ENCODE data around the gene HEBP2.
"Not testable (repeated sequence)": the region's sequence is repeated elsewhere in the genome, so short reads cannot be mapped to it uniquely, and the experiment has no call there.

HEBP2 gene

GRCh38 chr6:138403801-138404665, at the start of gene HEBP2:
TSS of gene HEBP2 (plus strand) at chr6:138404223. CDS start at chr6:138404496, 273 bp downstream.
- peak; percentile 54 to 73 (median 63) for DNase-seq (ENCODE audit: low read depth in 2 of 3, low spot score in 2 of 3)

GRCh38 chr6:138357928-138358327, 46.1 kb upstream of the HEBP2 start:
- DNase-seq (ENCODE audit: low read depth in 2 of 3, low spot score in 2 of 3) = no peak

- not testable (repeated sequence) for DNase-seq (ENCODE audit: low read depth in 2 of 3, low spot score in 2 of 3)
These were observed 35.3 kb upstream of the HEBP2 start for GRCh38 chr6:138368684-138369083.

DNA sequence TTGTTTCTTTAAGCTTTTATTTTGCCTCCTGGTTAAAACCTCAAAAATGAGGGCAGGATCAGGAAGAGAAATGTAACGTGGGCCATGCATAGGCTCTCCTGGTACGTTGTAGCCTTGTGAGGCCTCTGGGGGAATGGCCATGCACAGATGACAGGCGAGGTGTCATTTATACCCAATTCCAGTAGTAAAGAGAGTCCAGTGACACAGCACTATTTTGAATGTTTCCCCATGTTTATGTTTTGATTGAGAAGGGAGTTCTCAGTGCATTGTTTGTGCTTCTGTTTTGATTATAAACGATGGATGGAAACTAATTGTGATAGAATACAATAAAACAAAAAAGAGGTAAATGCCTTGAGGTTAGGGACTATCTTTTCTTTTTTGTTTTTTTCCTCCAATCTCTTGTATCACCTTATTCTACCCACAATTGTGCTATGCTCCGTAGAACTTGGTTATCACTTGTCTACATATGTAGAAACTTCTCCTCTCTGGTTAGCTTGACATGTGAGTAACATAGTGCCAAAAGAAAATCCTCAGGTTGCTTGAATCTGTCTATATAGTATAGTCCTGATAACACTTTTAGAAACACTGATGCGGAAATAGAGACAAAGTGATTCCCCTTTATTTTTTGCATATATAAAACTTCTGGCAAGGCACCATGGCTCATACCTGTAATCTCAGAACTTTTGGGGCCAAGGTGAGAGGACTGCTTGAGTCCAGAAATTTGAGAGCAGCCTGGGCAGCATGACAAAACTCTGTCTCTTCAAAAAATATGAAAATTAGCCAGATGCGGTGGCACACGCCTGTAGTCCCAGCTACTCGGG, 33.2 kb upstream of the HEBP2 start:
- no peak for DNase-seq (ENCODE audit: low read depth in 2 of 3, low spot score in 2 of 3)

- DNase-seq (ENCODE audit: low read depth in 2 of 3, low spot score in 2 of 3) = no peak
These were observed 32.6 kb upstream of the HEBP2 start for GRCh38 chr6:138371452-138371711.

GRCh38 chr6:138371720-138372119, 32.3 kb upstream of the HEBP2 start:
- DNase-seq (ENCODE audit: low read depth in 2 of 3, low spot score in 2 of 3) = no peak

DNA sequence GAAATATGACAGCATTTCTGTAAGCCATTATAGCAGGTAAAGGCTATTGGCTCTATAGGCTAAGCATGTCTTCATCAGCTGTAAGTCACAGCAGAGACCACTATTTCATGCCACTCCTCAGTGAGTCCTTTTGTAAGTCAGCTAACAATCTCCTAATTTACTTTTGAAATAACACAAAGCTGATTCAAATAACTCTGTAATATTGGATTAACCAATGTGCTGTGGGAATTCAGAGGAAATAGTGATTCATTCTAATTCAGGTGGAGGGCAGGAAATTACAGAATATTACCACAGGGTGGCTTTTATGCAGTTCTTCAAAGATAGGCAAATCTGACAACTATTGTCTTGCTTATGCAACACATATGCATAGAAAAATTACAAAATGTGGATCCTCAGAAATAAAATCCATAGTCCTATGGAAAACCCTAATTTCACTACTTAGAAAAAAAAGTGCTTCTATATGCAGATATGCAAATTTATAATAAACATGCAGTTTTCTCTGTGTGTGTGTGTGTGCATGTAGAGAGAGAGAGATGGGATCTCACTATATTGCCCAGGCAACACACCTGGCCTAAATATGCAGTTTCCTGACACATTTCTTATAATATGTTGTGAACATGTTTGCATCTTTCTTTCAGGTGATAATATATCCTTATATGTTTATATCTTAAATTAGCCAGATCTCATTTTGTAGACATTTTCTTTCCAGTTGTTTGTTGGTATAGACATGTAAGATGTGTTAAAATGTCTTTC, 31.1 kb upstream of the HEBP2 start:
- DNase-seq (ENCODE audit: low read depth in 2 of 3, low spot score in 2 of 3) = no peak

DNA sequence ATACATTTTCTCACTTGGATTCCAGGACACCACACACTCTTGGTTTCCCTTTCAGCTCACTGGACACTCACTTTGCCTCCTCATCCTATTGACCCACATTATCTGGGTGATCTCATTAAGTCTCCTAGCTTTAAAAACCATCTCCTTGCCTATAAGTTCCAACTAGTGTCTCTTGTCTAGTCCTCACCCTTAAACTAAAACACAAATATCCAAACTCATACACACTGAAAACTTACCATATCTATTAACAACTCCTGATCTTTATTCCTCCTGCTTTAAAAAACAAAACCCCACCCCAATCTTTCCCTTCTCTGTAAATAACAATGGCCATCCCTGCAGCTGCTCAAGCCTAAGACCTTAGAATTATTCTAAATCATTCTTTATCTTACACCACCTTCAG, 29.8 kb upstream of the HEBP2 start:
- DNase-seq (ENCODE audit: low read depth in 2 of 3, low spot score in 2 of 3) = no peak

DNA sequence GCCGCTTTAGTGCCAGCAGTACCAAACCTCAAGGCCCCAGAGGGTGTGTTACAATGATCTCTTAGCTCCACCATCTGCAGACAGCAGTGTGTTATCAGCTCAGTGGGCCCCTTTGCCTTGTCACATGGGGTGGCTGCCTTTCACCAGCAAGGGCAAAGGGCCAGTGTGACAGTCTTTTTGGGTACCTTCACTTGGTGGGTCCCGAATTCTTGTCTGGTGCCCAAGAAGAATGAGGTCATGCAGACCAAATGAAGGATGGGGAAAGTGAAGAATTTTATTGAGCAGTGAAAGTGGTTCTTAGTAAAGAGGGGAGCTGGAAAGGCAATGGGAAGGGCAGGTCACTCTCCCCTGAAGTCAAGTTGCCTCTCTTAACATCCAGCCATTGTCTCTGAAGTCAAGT, 29.2 kb upstream of the HEBP2 start:
- no peak for DNase-seq (ENCODE audit: low read depth in 2 of 3, low spot score in 2 of 3)

GRCh38 chr6:138377042-138377441, 27.0 kb upstream of the HEBP2 start:
- DNase-seq (ENCODE audit: low read depth in 2 of 3, low spot score in 2 of 3) = no peak

DNA sequence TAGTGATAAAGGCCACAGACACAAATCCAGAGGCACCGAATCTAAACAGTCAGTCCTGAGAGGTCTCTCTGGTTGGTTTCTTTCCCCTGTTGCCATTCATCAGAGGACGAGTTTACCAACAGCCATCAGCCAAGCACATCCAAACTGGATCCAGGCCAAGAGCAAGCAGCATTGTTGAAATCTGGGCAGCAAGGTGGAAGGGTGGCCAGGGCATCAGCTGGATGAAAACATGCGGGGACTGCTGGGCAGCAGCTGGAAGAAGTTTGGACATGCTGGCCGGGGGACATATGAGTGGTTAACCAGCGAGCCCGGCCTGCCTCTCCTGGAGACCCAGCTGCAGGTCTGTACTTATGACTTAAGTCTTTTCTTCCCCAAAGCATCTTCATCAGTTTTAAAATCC, 26.2 kb upstream of the HEBP2 start, which contains the start of gene SMIM28:
SMIM28 (plus strand) TSS at position 62 of the 400 bp plus-strand sequence; CDS start at position 230, 168 bp downstream.
- no peak for DNase-seq (ENCODE audit: low read depth in 2 of 3, low spot score in 2 of 3)

DNA sequence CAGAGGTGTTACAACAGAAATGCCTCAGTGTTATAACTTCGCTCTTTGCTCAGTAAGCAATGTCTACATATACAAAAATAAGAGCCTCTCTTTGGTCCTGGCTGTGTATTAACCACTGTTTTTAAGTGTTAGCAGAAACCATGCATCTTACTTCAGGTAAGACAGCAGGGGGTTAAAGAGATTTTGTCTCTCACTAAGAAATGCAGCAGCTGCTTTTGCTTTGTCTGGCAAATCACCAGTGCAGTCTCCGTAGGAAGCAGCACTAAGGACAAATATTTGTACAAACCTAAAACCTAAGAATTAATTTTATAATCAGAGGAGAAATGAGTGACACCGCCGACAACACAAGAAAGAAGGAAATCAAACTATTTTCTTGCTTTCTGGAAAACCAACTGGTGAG, 25.6 kb upstream of the HEBP2 start:
- DNase-seq (ENCODE audit: low read depth in 2 of 3, low spot score in 2 of 3) = no peak

DNA sequence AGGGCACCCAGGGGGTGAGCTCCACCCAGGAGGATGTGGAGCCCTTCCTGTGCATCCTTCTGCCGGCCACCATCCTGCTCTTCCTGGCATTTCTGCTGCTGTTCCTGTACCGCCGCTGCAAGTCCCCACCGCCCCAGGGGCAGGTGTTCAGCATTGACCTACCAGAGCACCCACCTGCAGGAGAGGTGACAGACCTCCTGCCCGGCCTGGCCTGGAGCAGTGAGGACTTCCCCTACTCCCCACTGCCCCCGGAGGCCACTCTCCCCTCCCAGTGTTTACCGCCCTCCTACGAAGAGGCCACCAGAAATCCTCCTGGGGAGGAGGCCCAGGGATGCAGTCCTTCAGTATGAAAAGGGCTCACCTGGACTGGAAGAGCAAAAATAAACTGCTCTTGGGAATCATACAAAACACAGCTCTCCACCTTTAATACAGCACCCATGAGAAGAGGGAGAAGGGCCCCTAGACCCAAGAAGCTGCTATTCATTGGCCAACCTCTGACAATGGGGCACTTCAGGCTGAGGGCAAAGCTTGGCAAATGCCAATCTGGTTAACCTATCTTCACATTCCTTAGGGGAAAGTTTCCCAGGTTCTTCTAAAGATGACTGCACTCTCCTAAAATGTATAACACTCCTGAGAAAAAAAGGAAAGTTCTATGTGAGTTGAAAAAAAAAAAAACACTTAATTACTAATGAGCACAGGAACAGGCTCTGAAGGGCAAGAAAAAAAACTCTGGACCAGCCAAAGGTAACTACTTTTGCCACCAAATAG, 21.3 kb upstream of the HEBP2 start:
- DNase-seq (ENCODE audit: low read depth in 2 of 3, low spot score in 2 of 3) = no peak

DNA sequence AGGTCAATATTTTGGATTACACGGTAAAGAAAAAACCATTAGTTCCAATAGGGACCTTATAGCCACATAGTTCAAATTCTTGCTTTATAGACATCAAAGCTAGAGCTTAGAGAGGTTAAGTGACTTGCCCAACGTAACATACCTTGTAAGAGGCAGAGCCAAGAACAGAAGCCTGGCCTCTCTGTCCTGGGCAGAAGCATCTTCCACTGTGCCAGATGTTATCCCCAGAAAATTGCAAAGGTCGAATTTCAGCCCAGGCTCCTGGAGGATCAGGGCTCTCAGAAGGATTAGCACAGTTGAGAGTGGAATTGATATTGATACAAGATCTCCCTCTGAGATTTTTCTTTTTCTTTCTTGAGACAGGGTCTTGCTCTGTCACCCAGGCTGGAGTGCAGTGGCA, 20.2 kb upstream of the HEBP2 start:
- DNase-seq (ENCODE audit: low read depth in 2 of 3, low spot score in 2 of 3) = no peak

DNA sequence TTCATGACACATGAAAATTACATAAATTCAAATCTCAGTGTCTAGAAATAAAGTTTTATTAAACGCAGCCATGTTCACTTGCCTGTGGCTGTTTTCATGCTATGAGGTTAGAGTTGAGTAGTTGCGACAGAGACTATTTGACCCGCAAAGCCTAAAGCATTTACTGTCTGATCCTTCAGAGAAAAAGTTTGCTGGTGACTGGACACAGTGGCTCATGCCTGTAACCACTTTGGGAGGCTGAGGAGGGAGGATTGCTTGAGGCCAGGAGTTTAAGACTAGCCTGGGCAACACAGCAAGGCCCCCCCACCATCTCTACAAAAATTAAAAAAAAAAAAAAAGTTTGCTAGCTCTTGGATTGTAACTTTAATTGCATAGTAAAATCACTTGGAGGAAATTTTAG, 17.1 kb upstream of the HEBP2 start:
- no peak for DNase-seq (ENCODE audit: low read depth in 2 of 3, low spot score in 2 of 3)

- DNase-seq (ENCODE audit: low read depth in 2 of 3, low spot score in 2 of 3) = no peak
These were observed 16.2 kb upstream of the HEBP2 start for GRCh38 chr6:138387577-138388368.

DNA sequence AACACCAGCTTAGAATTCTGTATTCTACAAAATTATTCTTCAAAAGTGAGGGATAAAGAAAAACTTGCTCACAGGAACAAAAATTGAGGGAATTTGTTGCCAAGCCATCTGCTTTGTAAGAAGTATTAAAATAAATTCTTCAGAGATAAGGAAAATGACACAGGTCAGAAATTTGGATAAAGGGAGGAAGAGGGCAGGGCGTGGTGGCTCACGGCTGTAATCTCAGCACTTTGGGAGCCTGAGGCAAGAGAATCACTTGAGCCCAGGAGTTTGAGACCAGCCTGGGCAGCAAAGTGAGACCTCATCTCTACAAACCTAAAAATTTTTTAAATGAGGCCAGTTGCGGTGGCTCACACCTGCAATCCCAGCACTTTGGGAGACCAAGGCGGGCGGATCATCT, 14.5 kb upstream of the HEBP2 start:
- DNase-seq (ENCODE audit: low read depth in 2 of 3, low spot score in 2 of 3) = no peak

GRCh38 chr6:138393871-138394783, 9.9 kb upstream of the HEBP2 start:
- no peak for DNase-seq (ENCODE audit: low read depth in 2 of 3, low spot score in 2 of 3)

DNA sequence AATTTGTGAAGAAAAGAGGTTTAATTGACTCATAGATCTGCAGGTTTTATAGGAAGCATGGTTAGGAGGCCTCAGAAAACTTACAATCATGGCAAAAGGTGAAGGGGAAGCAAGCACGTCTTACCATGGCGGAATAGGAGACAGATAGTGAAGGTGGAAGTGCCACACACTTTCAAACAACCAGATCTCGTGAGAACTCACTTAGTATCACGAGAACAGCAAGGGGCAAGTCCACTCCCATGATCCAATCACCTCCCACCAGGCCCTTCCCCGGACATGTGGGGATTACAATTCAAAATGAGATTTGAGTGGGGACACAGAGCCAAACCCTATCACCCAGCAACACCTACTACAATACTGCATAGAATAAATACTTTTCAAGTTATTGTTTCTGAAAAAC, 7.3 kb upstream of the HEBP2 start:
- no peak for DNase-seq (ENCODE audit: low read depth in 2 of 3, low spot score in 2 of 3)

All from activated CD8-positive, alpha-beta memory T cell treated with anti-CD3 and anti-CD28 coated beads for 48 hours (primary cell).